H1 (cell line): Measurements from ENCODE around the gene SBK1. TPM values are rescaled to one million over a fixed set of nuclear protein-coding genes. Genes with fewer than 3 reads are reported as not detected.

Experiments
- CTCF ChIA-PET: fragments of 300-600 bp; sonication (Branson Sonifier 250); formaldehyde crosslinking; loops from one replicate; lab custom pipeline; 2021; ENCODE audit not compliant: partially characterized antibody; lab: Charles Lee
- POLR2A ChIA-PET: fragments of 300-600 bp; sonication (Branson Sonifier 250); formaldehyde crosslinking; loops from one replicate; lab custom pipeline; 2021; ENCODE audit warnings: inconsistent platforms; ENCODE audit not compliant: partially characterized antibody; lab: Charles Lee
- DNase-seq, 2 experiments: peaks; one replicate each; pipeline versions ENCODE4 v3.0.0 to v3.0.0-alpha.2; 2010 to 2022; ENCODE audit warnings: low spot score in 2 of 2, low read depth in 1 of 2, mixed read lengths in 1 of 2
- FAIRE-seq: peaks from 2 replicates; lab custom pipeline; 2011; peaks lifted over from hg19 to GRCh38; lab: Jason Lieb, UNC
- H2AFZ ChIP-seq: 2 replicates; pipeline ENCODE4 v1.8.1; 2012; ENCODE audit warnings: low read length, inconsistent platforms
- H2AK5ac ChIP-seq: 2 replicates; pipeline ENCODE4 v1.6.1; 2013; ENCODE audit warnings: low read depth, low read length
- H2BK120ac ChIP-seq: replicated peaks from 2 replicates; pipeline ENCODE3; 2013; ENCODE audit warnings: low read depth, low read length, inconsistent platforms
- H2BK12ac ChIP-seq: 2 replicates; pipeline ENCODE4 v1.6.1; 2013; ENCODE audit warnings: low read depth, low read length
- H2BK15ac ChIP-seq: 2 replicates; pipeline ENCODE4 v1.6.1; 2013; ENCODE audit warnings: low read length
- H2BK20ac ChIP-seq: 2 replicates; pipeline ENCODE4 v1.6.1; 2013; ENCODE audit warnings: low read length
- H2BK5ac ChIP-seq: 2 replicates; pipeline ENCODE4 v1.6.1; 2013; ENCODE audit warnings: low read depth, low read length
- H3K14ac ChIP-seq: 2 replicates; pipeline ENCODE4 v1.6.1; 2013; ENCODE audit warnings: inconsistent platforms; ENCODE audit not compliant: insufficient read length
- H3K18ac ChIP-seq: 2 replicates; pipeline ENCODE4 v1.6.1; 2013; ENCODE audit warnings: low read length; ENCODE audit errors: extremely low read depth
- H3K23ac ChIP-seq: 2 replicates; pipeline ENCODE4 v1.6.1; 2013; ENCODE audit warnings: inconsistent platforms; ENCODE audit not compliant: insufficient read length
- H3K23me2 ChIP-seq: 2 replicates; pipeline ENCODE4 v1.6.1; 2013; ENCODE audit warnings: low read depth, low read length
- H3K27ac ChIP-seq: 2 replicates; pipeline ENCODE4 v1.6.1; 2011; ENCODE audit warnings: low read depth, low read length, inconsistent platforms
- H3K27me3 ChIP-seq, 4 experiments: replicated peaks in 1 of 4; 1 replicate in 1 of 4; 2 replicates in 3 of 4; pipeline versions ENCODE4 v1.6.1 to v1.8.1; 2011 to 2013; ENCODE audit warnings: low read length in 3 of 4, mild to moderate bottlenecking in 3 of 4, inconsistent platforms in 2 of 4, mixed read lengths in 2 of 4, moderate library complexity in 1 of 4; ENCODE audit not compliant: control insufficient read depth in 3 of 4, insufficient read depth in 3 of 4; ENCODE audit errors: extremely low read depth in 1 of 4
- H3K36me3 ChIP-seq, 4 experiments: 2 replicates each; pipeline versions ENCODE4 v1.6.1 to v1.8.1; 2011 to 2013; ENCODE audit warnings: mild to moderate bottlenecking in 4 of 4, low read length in 3 of 4, moderate library complexity in 2 of 4, control low read depth in 1 of 4, inconsistent platforms in 1 of 4; ENCODE audit not compliant: insufficient read depth in 4 of 4, control insufficient read depth in 2 of 4
- H3K4ac ChIP-seq: replicated peaks from 2 replicates; pipeline ENCODE3; 2013; ENCODE audit warnings: low read length, low read depth, mixed read lengths, inconsistent platforms; ENCODE audit not compliant: insufficient read length
- H3K4me1 ChIP-seq, 4 experiments: replicated peaks in 1 of 4; 1 replicate in 1 of 4; 2 replicates in 3 of 4; pipeline versions ENCODE4 v1.6.1 to v1.8.1; 2011 to 2013; ENCODE audit warnings: low read length in 3 of 4, inconsistent platforms in 2 of 4, mixed read lengths in 1 of 4; ENCODE audit not compliant: insufficient read depth in 4 of 4, control insufficient read depth in 3 of 4
- H3K4me2 ChIP-seq, 2 experiments: 2 replicates each; pipeline versions ENCODE4 v1.6.1 to v1.8.1; 2011 to 2013; ENCODE audit warnings: low read depth in 2 of 2, low read length in 2 of 2, control low read depth in 1 of 2, inconsistent platforms in 1 of 2, mild to moderate bottlenecking in 1 of 2; ENCODE audit not compliant: insufficient read depth in 1 of 2
- H3K4me3 ChIP-seq, 4 experiments: fragments of 200-600, 300-600 bp in 1 of 4; sonication (generic), shearing (Covaris generic), sonication (Bioruptor Twin) in 1 of 4; 2 replicates each; pipeline versions ENCODE4 v1.5.1 to v1.8.1; 2011 to 2016; ENCODE audit warnings: low read length in 4 of 4, low read depth in 3 of 4, control low read depth in 2 of 4, inconsistent platforms in 2 of 4, mild to moderate bottlenecking in 2 of 4, mixed read lengths in 1 of 4, moderate library complexity in 1 of 4; ENCODE audit not compliant: insufficient read depth in 2 of 4; ENCODE audit errors: extremely low read depth in 1 of 4
- H3K56ac ChIP-seq: replicated peaks from 2 replicates; pipeline ENCODE3; 2013; ENCODE audit warnings: low read depth, mild to moderate bottlenecking, mixed read lengths, low read length, inconsistent platforms; ENCODE audit not compliant: insufficient read length
- H3K79me1 ChIP-seq: 2 replicates; pipeline ENCODE4 v1.6.1; 2013; ENCODE audit warnings: low read depth, low read length, control low read depth
- H3K79me2 ChIP-seq, 2 experiments: 2 replicates each; pipeline versions ENCODE4 v1.6.1 to v1.8.1; 2012 to 2013; ENCODE audit warnings: low read length in 2 of 2, mild to moderate bottlenecking in 2 of 2, inconsistent platforms in 1 of 2; ENCODE audit not compliant: insufficient read depth in 2 of 2, control insufficient read depth in 1 of 2
- H3K9ac ChIP-seq, 4 experiments: replicated peaks in 1 of 4; 1 replicate in 1 of 4; 2 replicates in 3 of 4; pipeline versions ENCODE4 v1.6.1 to v1.8.1; 2011 to 2013; ENCODE audit warnings: low read depth in 3 of 4, low read length in 3 of 4, control low read depth in 2 of 4, mild to moderate bottlenecking in 2 of 4, moderate library complexity in 2 of 4, inconsistent platforms in 1 of 4; ENCODE audit errors: extremely low read depth in 1 of 4
- H3K9me3 ChIP-seq, 2 experiments: 2 replicates each; pipeline versions ENCODE4 v1.6.1 to v1.8.1; 2012 to 2013; ENCODE audit warnings: mild to moderate bottlenecking in 2 of 2, moderate library complexity in 2 of 2, control low read depth in 1 of 2, inconsistent platforms in 1 of 2, low read depth in 1 of 2, low read length in 1 of 2, mixed read lengths in 1 of 2; ENCODE audit not compliant: insufficient read depth in 2 of 2
- H4K20me1 ChIP-seq, 2 experiments: replicated peaks in 1 of 2; 2 replicates each; pipeline versions ENCODE3 to v1.8.1; 2011 to 2013; ENCODE audit warnings: inconsistent platforms in 2 of 2, low read length in 2 of 2, mild to moderate bottlenecking in 1 of 2; ENCODE audit not compliant: insufficient read depth in 2 of 2, control insufficient read depth in 1 of 2
- H4K5ac ChIP-seq: 2 replicates; pipeline ENCODE4 v1.6.1; 2013; ENCODE audit warnings: low read length, low read depth, mixed read lengths, inconsistent platforms; ENCODE audit not compliant: insufficient read length
- H4K8ac ChIP-seq: 2 replicates; pipeline ENCODE4 v1.8.0; 2013; ENCODE audit warnings: mild to moderate bottlenecking, moderate library complexity, low read length, inconsistent platforms; ENCODE audit not compliant: insufficient read depth; ENCODE audit errors: extremely low read depth
- H4K91ac ChIP-seq: replicated peaks from 2 replicates; pipeline ENCODE3; 2013; ENCODE audit warnings: low read length, mixed read lengths, inconsistent platforms; ENCODE audit not compliant: insufficient read length
- BACH1 ChIP-seq: IDR thresholded peaks from 2 replicates; pipeline ENCODE4 v1.6.1; 2012; ENCODE audit warnings: low read length, improper control_type of control experiment
- EZH2 ChIP-seq: fragments of 200-600 bp; sonication (generic); IDR thresholded peaks from 2 replicates; pipeline ENCODE4 v1.7.1; 2012; ENCODE audit warnings: low read depth, mild to moderate bottlenecking, moderate library complexity, low read length, inconsistent platforms; ENCODE audit not compliant: severe bottlenecking
- FOSL1 ChIP-seq: IDR thresholded peaks from 2 replicates; pipeline ENCODE4 v1.6.1; 2011; ENCODE audit warnings: mild to moderate bottlenecking, low read depth, low read length, moderate library complexity; ENCODE audit not compliant: insufficient read depth
- GTF2F1 ChIP-seq: IDR thresholded peaks from 2 replicates; pipeline ENCODE4 v1.6.1; 2012; ENCODE audit warnings: low read depth, low read length, improper control_type of control experiment, borderline replicate concordance
- HDAC6 ChIP-seq: IDR thresholded peaks from one replicate; pipeline ENCODE4 v1.7.1; 2012; ENCODE audit warnings: low read depth, mild to moderate bottlenecking, inconsistent platforms, low read length, moderate library complexity
- KDM4A ChIP-seq: IDR thresholded peaks from one replicate; pipeline ENCODE4 v1.7.1; 2012; ENCODE audit warnings: low read depth, mild to moderate bottlenecking, moderate library complexity, low read length, inconsistent platforms; ENCODE audit not compliant: severe bottlenecking
- POLR2A ChIP-seq, 2 experiments: IDR thresholded peaks; 1 replicate in 1 of 2; 2 replicates in 1 of 2; pipeline ENCODE4 v1.6.1; 2011; ENCODE audit warnings: low read depth in 2 of 2, low read length in 2 of 2, mild to moderate bottlenecking in 2 of 2; ENCODE audit errors: control extremely low read depth in 1 of 2
- RAD21 ChIP-seq, 2 experiments: IDR thresholded peaks in 1 of 2; conservative IDR thresholded peaks in 1 of 2; 2 replicates each; pipeline ENCODE4 v1.6.1; 2011; ENCODE audit warnings: low read depth in 2 of 2, low read length in 2 of 2, improper control_type of control experiment in 1 of 2, inconsistent platforms in 1 of 2, mild to moderate bottlenecking in 1 of 2, moderate library complexity in 1 of 2
- RNF2 ChIP-seq: fragments of 200-900, 300-1000 bp; sonication (generic); IDR thresholded peaks from 2 replicates; pipeline ENCODE4 v1.7.1; 2016; ENCODE audit warnings: borderline replicate concordance, low read depth, mild to moderate bottlenecking, antibody characterized with exemption, low read length; ENCODE audit not compliant: poor library complexity, severe bottlenecking; ENCODE audit errors: missing control alignments
- SIRT6 ChIP-seq: IDR thresholded peaks from one replicate; pipeline ENCODE4 v1.7.1; 2012; ENCODE audit warnings: low read length, inconsistent platforms
- SP1 ChIP-seq: IDR thresholded peaks from 2 replicates; pipeline ENCODE4 v1.6.1; 2011; ENCODE audit warnings: low read depth, low read length
- SP2 ChIP-seq: IDR thresholded peaks from 2 replicates; pipeline ENCODE4 v1.6.1; 2012; ENCODE audit warnings: mild to moderate bottlenecking, low read length, inconsistent platforms
- YY1 ChIP-seq: IDR thresholded peaks from 2 replicates; pipeline ENCODE4 v1.6.1; 2011; ENCODE audit warnings: low read depth, mild to moderate bottlenecking, low read length
- WGBS, 2 experiments: shearing (Covaris generic) in 1 of 2; methylation state at CpG; one replicate each; pipeline versions ENCODE4 v1.1.6 to v1.1.7; 2013 to 2015; ENCODE audit warnings: low lambda C conversion rate in 2 of 2, mixed read lengths in 2 of 2, inconsistent platforms in 1 of 2, low coverage in 1 of 2, missing lambda C conversion rate in 1 of 2; ENCODE audit not compliant: insufficient replicate concordance in 2 of 2, insufficient coverage in 1 of 2, insufficient read length in 1 of 2; ENCODE audit errors: extremely low coverage in 1 of 2, missing lambda C conversion rate in 1 of 2; 5-methylcytosine and 5-hydroxymethylcytosine counted together
- polyA plus RNA-seq, 7 experiments: library from polyadenylated mRNA; depleted of rRNA in 3 of 7; stranded (reverse) in 5 of 7; unstranded in 2 of 7; fragments of >200 nt in 5 of 7; fragments of 200-250 nt in 2 of 7; gene quantifications; 1 replicate in 5 of 7; 2 replicates in 1 of 7; 4 replicates in 1 of 7; pipeline versions ENCODE4 v1.2.1 to v1.2.3, GENCODE V29; 2011 to 2013; ENCODE audit warnings: missing spikeins in 2 of 7, mixed read lengths in 2 of 7
- total RNA-seq: library from RNA; stranded (reverse); fragmentation: NEBNext Ultra II Directional; extraction: Animal tissue kit (Norgen Biotek cat#: 25700); gene quantifications from 2 replicates; pipeline ENCODE4 v1.2.1, GENCODE V29; 2021

Gene SBK1
- total and polyA plus RNA-seq, 2 of the 8 experiments (the other 6 are each of a cell fraction or from before 2014, with no cell fraction given): 18.2 to 73.9 TPM

GRCh38 chr16:28324887-28325279, 32.6 kb downstream of the SBK1 start:
- Histone ChIP-seq H2BK15ac (no peak overlapping the region), H3K9ac (no peak overlapping the region), H2AK5ac (no peak overlapping the region), H2BK12ac (no peak overlapping the region), H3K9me3 (no peaks in the 10 kb centered on the region), H3K23ac (no peak overlapping the region), H3K4me2 (no peak overlapping the region), H2AFZ (no peak overlapping the region), H3K14ac (no peak overlapping the region), H3K27me3 (no peaks in the 10 kb centered on the region), H2BK20ac (no peak overlapping the region)
- 89% methylated on average over 2 of the region's 3 CpGs; no CpG with 5 or more reads in 1 of the 2 experiments for WGBS, 2 experiments
- POLR2A ChIA-PET: interaction anchor here (0.9 to 1.2 kb wide), 2 partner anchors 32 to 497 kb away, joined by 3 to 4 read pairs; partner anchors contain the start of genes ATXN2L and SBK1
- no peak for TF ChIP-seq KDM4A
- TF ChIP-seq FOSL1: no peak
- TF ChIP-seq SIRT6: no peak
- TF ChIP-seq BACH1: no peak
- TF ChIP-seq SP1: no peak
- no peak for TF ChIP-seq RNF2
- no peak for TF ChIP-seq HDAC6
- no peak for TF ChIP-seq SP2
- TF ChIP-seq RAD21 (IDR thresholded peaks at IDR 0.05 in 1 of 2, conservative IDR thresholded peaks at IDR 0.05 in 1 of 2; ENCODE audit: low read depth in 2 of 2, low read length in 2 of 2): no peak
- no peak for TF ChIP-seq EZH2
- no peak for TF ChIP-seq GTF2F1
- no peak for TF ChIP-seq POLR2A (IDR thresholded peaks at IDR 0.05; ENCODE audit: control extremely low read depth in 1 of 2, low read depth in 2 of 2, low read length in 2 of 2)
- TF ChIP-seq YY1: no peak
- TF ChIP-seq, all 59 proteins: peak for 0
- Histone ChIP-seq H3K4ac (no peak overlapping the region), H3K18ac (no peak overlapping the region), H4K8ac (no peak overlapping the region), H2BK5ac (no peak overlapping the region), H3K27ac (no peak overlapping the region), H4K20me1 (peaks cover 4 to 5% of the 10 kb centered on the region in 2 experiments), H3K4me3 (no peak overlapping the region), H4K5ac (no peak overlapping the region), H3K56ac (no peak overlapping the region), H3K79me1 (no peaks in the 10 kb centered on the region), H3K36me3 (peaks cover 0 to 13% (median 0%) of the 10 kb centered on the region in 4 experiments; a peak in 4 of 8 replicates), H2BK120ac (no peak overlapping the region), H3K23me2 (no peaks in the 10 kb centered on the region), H4K91ac (no peak overlapping the region), H3K4me1 (no peaks in the 10 kb centered on the region; a peak in 1 of 7 replicates), H3K79me2 (no peaks in the 10 kb centered on the region)
- FAIRE-seq: no peak
- no peak for DNase-seq
- CTCF ChIA-PET: interaction anchor here (1.3 kb wide), 1 partner anchor 44 kb away, joined by 4 read pairs; no protein-coding TSS in a partner anchor
